HL-60 (cell line): ENCODE measurements around the gene ADIPOR2.

Experiments used
- DNase-seq, 2 experiments: peaks; one replicate each; pipeline ENCODE4 v3.0.0-alpha.2; 2010 to 2020; ENCODE audit warnings: low read depth in 1 of 2, low spot score in 1 of 2
- H3K27ac ChIP-seq: fragments of 250-450 bp; sonication (Bioruptor Pico); replicated peaks from 2 replicates; pipeline ENCODE4 v1.5.1; 2020; ENCODE audit warnings: mild to moderate bottlenecking, moderate library complexity
- H3K27me3 ChIP-seq: fragments of 250-450 bp; sonication (Bioruptor Pico); 2 replicates; pipeline ENCODE4 v1.5.1; 2021; ENCODE audit warnings: mild to moderate bottlenecking, moderate library complexity; ENCODE audit not compliant: insufficient read depth, poor library complexity, severe bottlenecking
- H3K4me3 ChIP-seq: replicated peaks from 2 replicates; pipeline ENCODE4 v1.5.1; 2011; ENCODE audit warnings: mild to moderate bottlenecking, control low read depth, low read length; ENCODE audit not compliant: insufficient read depth
- CTCF ChIP-seq: IDR thresholded peaks from one replicate; pipeline ENCODE4 v1.5.1; 2011; ENCODE audit warnings: low read length, control low read depth, inconsistent platforms; ENCODE audit not compliant: insufficient read depth
- GABPA ChIP-seq: IDR thresholded peaks from 2 replicates; pipeline ENCODE4 v1.6.1; 2012; ENCODE audit warnings: low read depth
- POLR2AphosphoS5 ChIP-seq: IDR thresholded peaks from 2 replicates; pipeline ENCODE4 v1.6.1; 2012; ENCODE audit warnings: low read depth
- REST ChIP-seq: IDR thresholded peaks from 2 replicates; pipeline ENCODE4 v1.6.1; 2012; ENCODE audit warnings: low read depth; ENCODE audit not compliant: insufficient replicate concordance
- SPI1 ChIP-seq: IDR thresholded peaks from 2 replicates; pipeline ENCODE4 v1.6.1; 2012; ENCODE audit warnings: low read depth, mild to moderate bottlenecking, borderline replicate concordance

Gene ADIPOR2

GRCh38 chr12:1804545-1805332, 113.9 kb downstream of the ADIPOR2 start:
- no peak for TF ChIP-seq REST
- TF ChIP-seq POLR2AphosphoS5, result peak; percentile 38; the same call in 1 of the 2 replicates
- peak; percentile 18; the same call in 1 of the 2 replicates for TF ChIP-seq SPI1
- TF ChIP-seq CTCF, result no peak
- peak; percentile 82 for TF ChIP-seq GABPA
- no peak overlapping the region for H3K4me3 ChIP-seq
- no peaks in the 10 kb centered on the region for H3K27me3 ChIP-seq
- H3K27ac ChIP-seq, result no peak overlapping the region; the same call in 1 of the 2 replicates
- peak; percentile 84 to 94 for DNase-seq

- no peak for DNase-seq
- Histone ChIP-seq H3K4me3 (no peak overlapping the region), H3K27me3 (no peaks in the 10 kb centered on the region), H3K27ac (peak overlapping the region; percentile 13; the same call in 1 of the 2 replicates)
- TF ChIP-seq POLR2AphosphoS5, result no peak
- TF ChIP-seq REST, result no peak
- TF ChIP-seq SPI1, result no peak
Measured at GRCh38 chr12:1805441-1806081, 114.7 kb downstream of the ADIPOR2 start.

GRCh38 chr12:1806301-1807086, 115.6 kb downstream of the ADIPOR2 start:
- Histone ChIP-seq H3K27ac (peak overlapping the region; percentile 13; the same call in 1 of the 2 replicates), H3K27me3 (no peaks in the 10 kb centered on the region), H3K4me3 (no peak overlapping the region)
- peak in 1 of 2 experiments; percentile 52 for DNase-seq
- no peak for TF ChIP-seq REST
